Mesodermal cell (in vitro differentiated cells): ENCODE results near the gene SYT6. TPM values are rescaled to one million over a fixed set of nuclear protein-coding genes. Genes with fewer than 3 reads are reported as not detected.

Experiments used
- H3K27ac ChIP-seq: 2 replicates; pipeline ENCODE4 v1.7.0; 2013; ENCODE audit warnings: mild to moderate bottlenecking, low read depth, low read length, moderate library complexity; ENCODE audit not compliant: severe bottlenecking
- H3K36me3 ChIP-seq: 2 replicates; pipeline ENCODE4 v1.7.1; 2013; ENCODE audit warnings: mild to moderate bottlenecking, low read length, moderate library complexity; ENCODE audit not compliant: control insufficient read depth, insufficient read depth
- H3K4me1 ChIP-seq: one replicate; pipeline ENCODE4 v1.7.1; 2013; ENCODE audit warnings: mild to moderate bottlenecking, low read length; ENCODE audit not compliant: insufficient read depth, control insufficient read depth, poor library complexity, severe bottlenecking
- H3K4me3 ChIP-seq: 2 replicates; pipeline ENCODE4 v1.7.0; 2013; ENCODE audit warnings: low read length, control low read depth, mild to moderate bottlenecking; ENCODE audit not compliant: insufficient read depth, poor library complexity, severe bottlenecking; ENCODE audit errors: extremely low read depth
- H3K9me3 ChIP-seq: 2 replicates; pipeline ENCODE4 v1.7.1; 2013; ENCODE audit warnings: mild to moderate bottlenecking, low read length, moderate library complexity; ENCODE audit not compliant: control insufficient read depth
- WGBS, 2 experiments: methylation state at CpG; one replicate each; pipeline ENCODE4 v1.1.5; 2013; ENCODE audit warnings: missing lambda C conversion rate in 2 of 2; ENCODE audit not compliant: insufficient coverage in 2 of 2; 5-methylcytosine and 5-hydroxymethylcytosine counted together
- polyA plus RNA-seq, 2 experiments: library from polyadenylated mRNA; stranded (reverse); fragments of 50-300 nt; gene quantifications; one replicate each; pipeline ENCODE4 v1.2.3, GENCODE V29; 2013

The SYT6 gene
- 0.37 TPM for polyA plus RNA-seq (2013, experiment 1 of 2)
- polyA plus RNA-seq (2013, experiment 2 of 2) = 0.25 TPM

- Histone ChIP-seq H3K4me1 (peaks cover 18% of the 10 kb centered on the region), H3K9me3 (no peaks in the 10 kb centered on the region)
- 1% methylated on average over 57 to 69 of the region's 70 CpGs for WGBS, 2 experiments
Observed at GRCh38 chr1:114153261-114154145, at the start of gene SYT6. SYT6 (minus strand) TSS chr1:114153869; CDS start chr1:114153772, 97 bp downstream.

GRCh38 chr1:114201486-114201885 is 47.8 kb upstream of the SYT6 start:
- H3K27ac ChIP-seq = no peak overlapping the region
- WGBS, 2 experiments = 92 to 100% methylated on average over 1 to 2 of the region's 3 CpGs
- H3K36me3 ChIP-seq = no peaks in the 10 kb centered on the region
- H3K9me3 ChIP-seq = no peaks in the 10 kb centered on the region
- no peak overlapping the region for H3K4me3 ChIP-seq
- no peaks in the 10 kb centered on the region for H3K4me1 ChIP-seq

More at GRCh38 chr1:114153261-114154145, at the start of gene SYT6:
- Histone ChIP-seq H3K36me3 (no peaks in the 10 kb centered on the region), H3K4me3 (peak within 1 kb of the TSS; percentile 37), H3K27ac (no peak within 1 kb of the TSS)

- Histone ChIP-seq H3K27ac (no peak overlapping the region), H3K4me3 (no peak overlapping the region), H3K36me3 (no peaks in the 10 kb centered on the region), H3K4me1 (no peaks in the 10 kb centered on the region), H3K9me3 (no peaks in the 10 kb centered on the region)
- WGBS, 2 experiments = 80% methylated on average over 1 of the region's 3 CpGs; no CpG with 5 or more reads in 1 of the 2 experiments
Observed at GRCh38 chr1:114199017-114199594, 45.4 kb upstream of the SYT6 start.

- Histone ChIP-seq H3K4me3 (no peak overlapping the region), H3K4me1 (no peaks in the 10 kb centered on the region), H3K36me3 (no peaks in the 10 kb centered on the region), H3K27ac (no peak overlapping the region), H3K9me3 (no peaks in the 10 kb centered on the region)
- WGBS, 2 experiments = 71 to 89% methylated on average over 2 of the region's 3 CpGs
Observed at GRCh38 chr1:114196992-114197907, 43.6 kb upstream of the SYT6 start.

GRCh38 chr1:114195819-114196218 is 42.1 kb upstream of the SYT6 start:
- no peaks in the 10 kb centered on the region for H3K4me1 ChIP-seq
- H3K36me3 ChIP-seq = no peaks in the 10 kb centered on the region
- no peaks in the 10 kb centered on the region for H3K9me3 ChIP-seq
- no peak overlapping the region for H3K27ac ChIP-seq
- WGBS, 2 experiments = 94 to 100% methylated on average over 2 to 3 of the region's 3 CpGs
- no peak overlapping the region for H3K4me3 ChIP-seq

- Histone ChIP-seq H3K9me3 (no peaks in the 10 kb centered on the region), H3K27ac (no peak overlapping the region), H3K4me3 (no peak overlapping the region), H3K4me1 (no peaks in the 10 kb centered on the region), H3K36me3 (no peaks in the 10 kb centered on the region)
- no CpG with 5 or more reads among the region's 5 CpGs for WGBS, 2 experiments
Observed at GRCh38 chr1:114192328-114192727, 38.7 kb upstream of the SYT6 start.

- Histone ChIP-seq H3K4me1 (no peaks in the 10 kb centered on the region), H3K27ac (no peak overlapping the region), H3K36me3 (no peaks in the 10 kb centered on the region), H3K9me3 (no peaks in the 10 kb centered on the region), H3K4me3 (no peak overlapping the region)
- WGBS, 2 experiments = 93 to 97% methylated on average over 3 of the region's 3 CpGs
Observed at GRCh38 chr1:114189398-114189797, 35.7 kb upstream of the SYT6 start.

- Histone ChIP-seq H3K9me3 (no peaks in the 10 kb centered on the region), H3K36me3 (no peaks in the 10 kb centered on the region), H3K27ac (no peak overlapping the region), H3K4me3 (no peak overlapping the region), H3K4me1 (no peaks in the 10 kb centered on the region)
- 81 to 88% methylated on average over 4 of the region's 4 CpGs for WGBS, 2 experiments
Observed at GRCh38 chr1:114181356-114181755, 27.7 kb upstream of the SYT6 start.

- Histone ChIP-seq H3K4me1 (no peaks in the 10 kb centered on the region), H3K4me3 (no peak overlapping the region), H3K36me3 (no peaks in the 10 kb centered on the region), H3K27ac (no peak overlapping the region), H3K9me3 (no peaks in the 10 kb centered on the region)
- WGBS, 2 experiments = 88 to 95% methylated on average over 5 of the region's 5 CpGs
Observed at GRCh38 chr1:114180742-114181141, 27.1 kb upstream of the SYT6 start.

- Histone ChIP-seq H3K36me3 (no peaks in the 10 kb centered on the region), H3K27ac (no peak overlapping the region), H3K4me3 (no peak overlapping the region), H3K9me3 (no peaks in the 10 kb centered on the region), H3K4me1 (no peaks in the 10 kb centered on the region)
- WGBS, 2 experiments = 87 to 100% methylated on average over 1 to 2 of the region's 2 CpGs
Observed at GRCh38 chr1:114178936-114179335, 25.3 kb upstream of the SYT6 start.
